Kidney epithelial cell (primary cell): ENCODE results near the gene CCPG1. TPM values are rescaled to one million over a fixed set of nuclear protein-coding genes. Genes with fewer than 3 reads are reported as not detected.
"Not testable (repeated sequence)": the region's sequence is repeated elsewhere in the genome, so short reads cannot be mapped to it uniquely, and the experiment has no call there.

Experiments
- DNase-seq: peaks from one replicate; pipeline ENCODE4 v3.0.0-alpha.2; 2010; ENCODE audit warnings: low read depth
- H3K27me3 ChIP-seq: 2 replicates; pipeline ENCODE4 v1.6.0; 2011; ENCODE audit warnings: low read length; ENCODE audit not compliant: control insufficient read depth, insufficient read depth
- H3K36me3 ChIP-seq: 2 replicates; pipeline ENCODE4 v1.5.1; 2011; ENCODE audit warnings: low read length; ENCODE audit not compliant: control insufficient read depth, insufficient read depth
- H3K4me3 ChIP-seq: 2 replicates; pipeline ENCODE4 v1.5.1; 2011; ENCODE audit warnings: low read depth, mild to moderate bottlenecking, control low read depth, low read length
- CTCF ChIP-seq: IDR thresholded peaks from 2 replicates; pipeline ENCODE4 v1.5.1; 2011; ENCODE audit warnings: mild to moderate bottlenecking, moderate library complexity, low read length, control low read depth, inconsistent platforms; ENCODE audit not compliant: insufficient read depth, poor library complexity, severe bottlenecking
- total RNA-seq: library from RNA; depleted of rRNA; stranded (reverse); fragments of >200 nt; gene quantifications from 2 replicates; pipeline ENCODE4 v1.2.3, GENCODE V29; 2015

The CCPG1 gene
- total RNA-seq = 55.2 and 63.6 TPM in 2 replicates

GRCh38 chr15:55408012-55408928 is at the start of gene CCPG1, which contains the start of gene PIERCE2:
Gene CCPG1, minus strand, starts transcription at chr15:55408359. Its CDS starts 18,935 bp downstream, at chr15:55389424.
Gene PIERCE2, plus strand, starts transcription at chr15:55408495. Its CDS starts 274 bp downstream, at chr15:55408769.
- peak; percentile 57 for TF ChIP-seq CTCF
- Histone ChIP-seq H3K36me3 (no peaks in the 10 kb centered on the region), H3K27me3 (no peaks in the 10 kb centered on the region), H3K4me3 (peak within 1 kb of the TSS; percentile 80)
- DNase-seq = peak; percentile 87

- DNase-seq = no peak
- H3K27me3 ChIP-seq = no peaks in the 10 kb centered on the region
Measured at GRCh38 chr15:55457401-55458022, 49.4 kb upstream of the CCPG1 start.

GRCh38 chr15:55447030-55447394 is 38.9 kb upstream of the CCPG1 start:
- not testable (repeated sequence) for H3K36me3 ChIP-seq, H3K4me3 ChIP-seq, H3K27me3 ChIP-seq, DNase-seq

More at GRCh38 chr15:55457401-55458022, 49.4 kb upstream of the CCPG1 start:
- H3K36me3 ChIP-seq = no peaks in the 10 kb centered on the region
- no peak for TF ChIP-seq CTCF
- no peak overlapping the region for H3K4me3 ChIP-seq

GRCh38 chr15:55446379-55447029 is 38.3 kb upstream of the CCPG1 start:
- not testable (repeated sequence) for H3K27me3 ChIP-seq, H3K36me3 ChIP-seq, H3K4me3 ChIP-seq, DNase-seq

GRCh38 chr15:55445936-55446335 is 37.8 kb upstream of the CCPG1 start:
- not testable (repeated sequence) for H3K36me3 ChIP-seq, H3K4me3 ChIP-seq, DNase-seq, H3K27me3 ChIP-seq

- not testable (repeated sequence) for H3K36me3 ChIP-seq, H3K27me3 ChIP-seq, H3K4me3 ChIP-seq, DNase-seq
Measured at GRCh38 chr15:55443141-55443540, 35.0 kb upstream of the CCPG1 start.

- Histone ChIP-seq H3K27me3 (no peaks in the 10 kb centered on the region), H3K36me3 (no peaks in the 10 kb centered on the region), H3K4me3 (no peak overlapping the region)
- peak; percentile 2 for DNase-seq
- TF ChIP-seq CTCF = peak; percentile 57
Measured at GRCh38 chr15:55434989-55435825, 27.0 kb upstream of the CCPG1 start.
